Measurements from ENCODE around the gene NDFIP1. TPM values are rescaled to one million over a fixed set of nuclear protein-coding genes. Genes with fewer than 3 reads are reported as not detected.

NDFIP1 gene
- total RNA-seq, 1 experiment from 2014 or later, result 37.8 TPM

DNA sequence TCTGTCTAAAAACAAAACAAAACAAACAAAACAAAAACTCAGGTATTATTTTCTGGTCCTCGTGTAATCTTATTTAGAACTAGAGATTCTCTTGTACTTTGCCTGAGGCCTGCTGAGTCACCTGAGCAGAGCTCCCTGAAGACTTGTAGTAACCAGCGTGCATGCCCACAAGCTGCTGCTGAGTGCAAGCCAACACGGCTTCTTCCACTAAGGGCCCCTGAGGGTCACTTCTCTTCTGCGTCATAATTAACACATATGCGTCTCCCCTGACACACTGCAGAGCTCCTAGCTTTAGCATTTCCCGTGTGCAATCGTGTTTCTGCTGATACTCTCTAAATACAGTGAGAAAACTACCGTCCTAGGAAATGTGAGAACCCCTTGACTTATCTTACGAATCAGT lies 10.9 kb upstream of the NDFIP1 start:
- no peaks in the 10 kb centered on the region for H3K79me2 ChIP-seq (ENCODE audit: insufficient read depth, low read length)
- no peak overlapping the region for H3K4me2 ChIP-seq (ENCODE audit: low read length)
- peaks cover 10 to 28% of the 10 kb centered on the region in 2 experiments for H3K4me1 ChIP-seq (ENCODE audit: control insufficient read depth in 1 of 2, insufficient read depth in 2 of 2, low read length in 2 of 2)
- H2AFZ ChIP-seq (ENCODE audit: low read depth, low read length, poor library complexity, severe bottlenecking), result no peak overlapping the region
- no peak for DNase-seq (ENCODE audit: low read depth, low spot score)
- intact Hi-C loops (cut with micrococcal nuclease), result no loop called here
- no peaks in the 10 kb centered on the region for H3K27me3 ChIP-seq (ENCODE audit: insufficient read depth, low read length)
- H3K27ac ChIP-seq (ENCODE audit: low read depth, low read length), result no peak overlapping the region
- POLR2A ChIA-PET, result no interaction called here
- H3K9me2 ChIP-seq (ENCODE audit: insufficient read depth), result no peaks in the 10 kb centered on the region
- H3K4me3 ChIP-seq (replicated peaks in 1 of 2; ENCODE audit: low read depth in 1 of 2, low read length in 2 of 2), result no peak overlapping the region
- CTCF ChIA-PET, result no interaction called here
- no peaks in the 10 kb centered on the region for H3K36me3 ChIP-seq (ENCODE audit: control insufficient read depth in 1 of 2, insufficient read depth in 2 of 2, low read length in 2 of 2)
- ATAC-seq, result no peak
- H3K9ac ChIP-seq (ENCODE audit: low read length), result no peak overlapping the region
- TF ChIP-seq EZH2phosphoT487 (IDR thresholded peaks at IDR 0.05; ENCODE audit: borderline replicate concordance) (no peak), EGR1 (IDR thresholded peaks at IDR 0.05; ENCODE audit: low read depth) (no peak)
- no peaks in the 10 kb centered on the region for H4K20me1 ChIP-seq (ENCODE audit: insufficient read depth)
- no TSS peak for BruUV-seq (replicated peaks)
- H3K9me3 ChIP-seq (ENCODE audit: control insufficient read depth in 1 of 2, insufficient read depth in 1 of 2, low read depth in 1 of 2, low read length in 2 of 2), result no peaks in the 10 kb centered on the region
- RAD21 ChIA-PET (ENCODE audit: low non-redundant PET in 1 of 2, low total read pairs in 2 of 2, uncharacterized antibody in 2 of 2, unreplicated experiment in 2 of 2), result no interaction called here

- intact Hi-C loops (cut with micrococcal nuclease), result no loop called here
- no TSS peak for BruUV-seq (replicated peaks)
- no peak for ATAC-seq
- Histone ChIP-seq H3K27me3 (ENCODE audit: insufficient read depth, low read length) (no peaks in the 10 kb centered on the region), H3K79me2 (ENCODE audit: insufficient read depth, low read length) (no peaks in the 10 kb centered on the region), H4K20me1 (ENCODE audit: insufficient read depth) (no peaks in the 10 kb centered on the region), H2AFZ (ENCODE audit: low read depth, low read length, poor library complexity, severe bottlenecking) (no peak overlapping the region), H3K9me2 (ENCODE audit: insufficient read depth) (no peaks in the 10 kb centered on the region), H3K36me3 (ENCODE audit: control insufficient read depth in 1 of 2, insufficient read depth in 2 of 2, low read length in 2 of 2) (no peaks in the 10 kb centered on the region), H3K4me3 (replicated peaks in 1 of 2; ENCODE audit: low read depth in 1 of 2, low read length in 2 of 2) (no peak overlapping the region), H3K27ac (ENCODE audit: low read depth, low read length) (no peak overlapping the region), H3K9ac (ENCODE audit: low read length) (no peak overlapping the region), H3K9me3 (ENCODE audit: control insufficient read depth in 1 of 2, insufficient read depth in 1 of 2, low read depth in 1 of 2, low read length in 2 of 2) (no peaks in the 10 kb centered on the region), H3K4me2 (ENCODE audit: low read length) (no peak overlapping the region), H3K4me1 (ENCODE audit: control insufficient read depth in 1 of 2, insufficient read depth in 2 of 2, low read length in 2 of 2) (peaks cover 10 to 28% of the 10 kb centered on the region in 2 experiments)
- RAD21 ChIA-PET (ENCODE audit: low non-redundant PET in 1 of 2, low total read pairs in 2 of 2, uncharacterized antibody in 2 of 2, unreplicated experiment in 2 of 2), result no interaction called here
- DNase-seq (ENCODE audit: low read depth, low spot score), result no peak
- POLR2A ChIA-PET, result no interaction called here
- CTCF ChIA-PET, result no interaction called here
- TF ChIP-seq TCF7L2 (IDR thresholded peaks at IDR 0.05; ENCODE audit: borderline replicate concordance, extremely low read depth, insufficient read depth, insufficient read length), result no peak
- TF ChIP-seq, protein P1, sequence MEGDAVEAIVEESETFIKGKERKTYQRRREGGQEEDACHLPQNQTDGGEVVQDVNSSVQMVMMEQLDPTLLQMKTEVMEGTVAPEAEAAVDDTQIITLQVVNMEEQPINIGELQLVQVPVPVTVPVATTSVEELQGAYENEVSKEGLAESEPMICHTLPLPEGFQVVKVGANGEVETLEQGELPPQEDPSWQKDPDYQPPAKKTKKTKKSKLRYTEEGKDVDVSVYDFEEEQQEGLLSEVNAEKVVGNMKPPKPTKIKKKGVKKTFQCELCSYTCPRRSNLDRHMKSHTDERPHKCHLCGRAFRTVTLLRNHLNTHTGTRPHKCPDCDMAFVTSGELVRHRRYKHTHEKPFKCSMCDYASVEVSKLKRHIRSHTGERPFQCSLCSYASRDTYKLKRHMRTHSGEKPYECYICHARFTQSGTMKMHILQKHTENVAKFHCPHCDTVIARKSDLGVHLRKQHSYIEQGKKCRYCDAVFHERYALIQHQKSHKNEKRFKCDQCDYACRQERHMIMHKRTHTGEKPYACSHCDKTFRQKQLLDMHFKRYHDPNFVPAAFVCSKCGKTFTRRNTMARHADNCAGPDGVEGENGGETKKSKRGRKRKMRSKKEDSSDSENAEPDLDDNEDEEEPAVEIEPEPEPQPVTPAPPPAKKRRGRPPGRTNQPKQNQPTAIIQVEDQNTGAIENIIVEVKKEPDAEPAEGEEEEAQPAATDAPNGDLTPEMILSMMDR (IDR thresholded peaks at IDR 0.05 in 2 of 3, conservative IDR thresholded peaks at IDR 0.05 in 1 of 3; ENCODE audit: borderline replicate concordance in 1 of 3, insufficient read depth in 1 of 3, low read depth in 2 of 3, low read length in 2 of 3), result no peak
- no peak for TF ChIP-seq CBX3 (IDR thresholded peaks at IDR 0.05; ENCODE audit: low read depth)
- TF ChIP-seq ZBTB33 (IDR thresholded peaks at IDR 0.05; ENCODE audit: extremely low read depth, insufficient replicate concordance, low read length), result no peak
- no peak for TF ChIP-seq POLR2AphosphoS5 (IDR thresholded peaks at IDR 0.05; ENCODE audit: low read depth, low read length)
- TF ChIP-seq, protein P2, sequence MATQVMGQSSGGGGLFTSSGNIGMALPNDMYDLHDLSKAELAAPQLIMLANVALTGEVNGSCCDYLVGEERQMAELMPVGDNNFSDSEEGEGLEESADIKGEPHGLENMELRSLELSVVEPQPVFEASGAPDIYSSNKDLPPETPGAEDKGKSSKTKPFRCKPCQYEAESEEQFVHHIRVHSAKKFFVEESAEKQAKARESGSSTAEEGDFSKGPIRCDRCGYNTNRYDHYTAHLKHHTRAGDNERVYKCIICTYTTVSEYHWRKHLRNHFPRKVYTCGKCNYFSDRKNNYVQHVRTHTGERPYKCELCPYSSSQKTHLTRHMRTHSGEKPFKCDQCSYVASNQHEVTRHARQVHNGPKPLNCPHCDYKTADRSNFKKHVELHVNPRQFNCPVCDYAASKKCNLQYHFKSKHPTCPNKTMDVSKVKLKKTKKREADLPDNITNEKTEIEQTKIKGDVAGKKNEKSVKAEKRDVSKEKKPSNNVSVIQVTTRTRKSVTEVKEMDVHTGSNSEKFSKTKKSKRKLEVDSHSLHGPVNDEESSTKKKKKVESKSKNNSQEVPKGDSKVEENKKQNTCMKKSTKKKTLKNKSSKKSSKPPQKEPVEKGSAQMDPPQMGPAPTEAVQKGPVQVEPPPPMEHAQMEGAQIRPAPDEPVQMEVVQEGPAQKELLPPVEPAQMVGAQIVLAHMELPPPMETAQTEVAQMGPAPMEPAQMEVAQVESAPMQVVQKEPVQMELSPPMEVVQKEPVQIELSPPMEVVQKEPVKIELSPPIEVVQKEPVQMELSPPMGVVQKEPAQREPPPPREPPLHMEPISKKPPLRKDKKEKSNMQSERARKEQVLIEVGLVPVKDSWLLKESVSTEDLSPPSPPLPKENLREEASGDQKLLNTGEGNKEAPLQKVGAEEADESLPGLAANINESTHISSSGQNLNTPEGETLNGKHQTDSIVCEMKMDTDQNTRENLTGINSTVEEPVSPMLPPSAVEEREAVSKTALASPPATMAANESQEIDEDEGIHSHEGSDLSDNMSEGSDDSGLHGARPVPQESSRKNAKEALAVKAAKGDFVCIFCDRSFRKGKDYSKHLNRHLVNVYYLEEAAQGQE (IDR thresholded peaks at IDR 0.05; ENCODE audit: low read depth), result no peak
- no peak for TF ChIP-seq ATF3 (IDR thresholded peaks at IDR 0.05)
- TF ChIP-seq YY1 (IDR thresholded peaks at IDR 0.05; ENCODE audit: extremely low read depth, insufficient replicate concordance, low read depth, low read length), result no peak
- TF ChIP-seq ELF1 (IDR thresholded peaks at IDR 0.05; ENCODE audit: borderline replicate concordance, low read depth), result no peak
- no peak for TF ChIP-seq EGR1 (IDR thresholded peaks at IDR 0.05; ENCODE audit: low read depth)
Measured at GRCh38 chr5:142098275-142098674, 10.3 kb upstream of the NDFIP1 start.

Data from HCT116 (cell line).